ENCODE results near the gene ACHE. TPM values are rescaled to one million over a fixed set of nuclear protein-coding genes. Genes with fewer than 3 reads are reported as not detected.
A peak's percentile ranks its signal among the peaks of the same experiment; 100 is the strongest.

Gene ACHE
- polyA plus RNA-seq, 2 of the 4 experiments (the other 2 are of a cell fraction), result 0.17 to 0.62 TPM

- Histone ChIP-seq H3K4me1 (peaks cover 9% of the 10 kb centered on the region), H3K4me3 (no peak overlapping the region), H3K4me2 (no peak overlapping the region), H3K27ac (no peak overlapping the region), H3K9me3 (no peaks in the 10 kb centered on the region)
- ChIA-PET POLR2A (interaction anchor here (2.6 kb wide), 1 partner anchor 11 kb away, joined by 9 read pairs; the partner anchor contains the start of gene UFSP1), CTCF (interaction anchor here (0.6 to 2.0 kb wide), 6 partner anchors 17 to 319 kb away, joined by 3 to 9 read pairs (median 4); partner anchors contain the start of genes ACHE, POP7 and VGF)
- TF ChIP-seq TP53 (CRISPR knock-in tag; IDR thresholded peaks at IDR 0.05) (no peak), ZFP36 (IDR thresholded peaks at IDR 0.05; ENCODE audit: borderline replicate concordance, partially characterized antibody) (no peak), MYC (IDR thresholded peaks at IDR 0.05; ENCODE audit: borderline replicate concordance, low read length) (no peak)
- no peak for ATAC-seq
- no peak for FAIRE-seq
- WGBS (ENCODE audit: missing lambda C conversion rate), result 96% methylated on average over 7 of the region's 7 CpGs
- DNase-seq (ENCODE audit: low read depth in 1 of 2, low spot score in 1 of 2), result no peak
Measured at GRCh38 chr7:100878013-100878412, 17.7 kb downstream of the ACHE start.

GRCh38 chr7:100875356-100875751 lies 20.3 kb downstream of the ACHE start:
- peak; percentile 49 to 57 for ATAC-seq
- ChIA-PET CTCF (interaction anchor here (0.8 to 2.6 kb wide), 9 partner anchors 11 to 269 kb away, joined by 3 to 13 read pairs (median 5); partner anchors contain the start of gene SLC12A9), POLR2A (interaction anchor here (0.5 to 2.3 kb wide), 27 partner anchors 8 to 465 kb away, joined by 3 to 106 read pairs (median 4); partner anchors contain the start of genes EPHB4, MEPCE, POP7 and SERPINE1)
- no peak for FAIRE-seq
- Histone ChIP-seq H3K4me2 (peak overlapping the region; percentile 90), H3K9me3 (no peaks in the 10 kb centered on the region), H3K27ac (peak overlapping the region; percentile 95 to 96), H3K4me1 (peaks cover 9% of the 10 kb centered on the region), H3K4me3 (peak overlapping the region; percentile 98)
- no peak for DNase-seq (ENCODE audit: low read depth in 1 of 2, low spot score in 1 of 2)
- TF ChIP-seq CBX2 (IDR thresholded peaks at IDR 0.05; ENCODE audit: borderline replicate concordance, low read depth) (no peak), EHMT2 (IDR thresholded peaks at IDR 0.05; ENCODE audit: low read depth) (no peak), CHD2 (IDR thresholded peaks at IDR 0.05; ENCODE audit: low read length, partially characterized antibody) (peak; percentile 53), JUN (IDR thresholded peaks at IDR 0.05) (0 out of 5 replicates have a peak, but pooled peaks of 1 of the 2 experiments have one; percentile 25), TFCP2L1 (CRISPR knock-in tag; IDR thresholded peaks at IDR 0.05) (no peak), HEYL (CRISPR knock-in tag; IDR thresholded peaks at IDR 0.05) (no peak), ATOH8 (CRISPR knock-in tag; IDR thresholded peaks at IDR 0.05; ENCODE audit: low read depth) (no peak), POLR2AphosphoS2 (conservative IDR thresholded peaks at IDR 0.05; ENCODE audit: low read length) (no peak), PHF8 (IDR thresholded peaks at IDR 0.05; ENCODE audit: borderline replicate concordance, low read depth) (peak; percentile 20; the same call in 1 of the 2 replicates), HDAC2 (IDR thresholded peaks at IDR 0.05) (no peak), USF2 (IDR thresholded peaks at IDR 0.05) (no peak), CTCF (IDR thresholded peaks at IDR 0.05) (no peak), HMGXB4 (CRISPR knock-in tag; IDR thresholded peaks at IDR 0.05; ENCODE audit: borderline replicate concordance) (no peak)
- TF ChIP-seq, protein P1, sequence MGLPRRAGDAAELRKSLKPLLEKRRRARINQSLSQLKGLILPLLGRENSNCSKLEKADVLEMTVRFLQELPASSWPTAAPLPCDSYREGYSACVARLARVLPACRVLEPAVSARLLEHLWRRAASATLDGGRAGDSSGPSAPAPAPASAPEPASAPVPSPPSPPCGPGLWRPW (IDR thresholded peaks at IDR 0.05), result no peak
- TF ChIP-seq, protein P2, sequence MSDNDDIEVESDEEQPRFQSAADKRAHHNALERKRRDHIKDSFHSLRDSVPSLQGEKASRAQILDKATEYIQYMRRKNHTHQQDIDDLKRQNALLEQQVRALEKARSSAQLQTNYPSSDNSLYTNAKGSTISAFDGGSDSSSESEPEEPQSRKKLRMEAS (IDR thresholded peaks at IDR 0.05), result no peak
- under 1% methylated on average over 29 of the region's 39 CpGs for WGBS (ENCODE audit: missing lambda C conversion rate)
